ENCODE data around the gene DUSP28. TPM values are rescaled to one million over a fixed set of nuclear protein-coding genes. Genes with fewer than 3 reads are reported as not detected.

DUSP28 gene
- total RNA-seq, 1 donor from 2014 or later: 2.8 TPM

GRCh38 chr2:240577281-240578109 lies 17.3 kb downstream of the DUSP28 start:
- H3K4me1 Mint-ChIP-seq (ENCODE audit: low read depth, unreplicated experiment): peaks cover 11% of the 10 kb centered on the region
- H3K36me3 Mint-ChIP-seq (ENCODE audit: unreplicated experiment): peaks cover 22% of the 10 kb centered on the region
- H3K4me3 Mint-ChIP-seq (ENCODE audit: unreplicated experiment): no peak overlapping the region
- DNase-seq: no peak
- no peak for TF ChIP-seq CTCF (IDR thresholded peaks at IDR 0.05; ENCODE audit: partially characterized antibody, unreplicated experiment)
- H3K27ac Mint-ChIP-seq (ENCODE audit: unreplicated experiment): no peak overlapping the region
- H3K27me3 Mint-ChIP-seq (ENCODE audit: unreplicated experiment): peaks cover 2% of the 10 kb centered on the region
- H3K9me3 Mint-ChIP-seq (ENCODE audit: unreplicated experiment): peaks cover 14% of the 10 kb centered on the region

- Mint-ChIP-seq H3K27ac (ENCODE audit: unreplicated experiment) (no peak overlapping the region), H3K4me3 (ENCODE audit: unreplicated experiment) (no peak overlapping the region), H3K4me1 (ENCODE audit: low read depth, unreplicated experiment) (peaks cover 16% of the 10 kb centered on the region), H3K9me3 (ENCODE audit: unreplicated experiment) (peaks cover 14% of the 10 kb centered on the region), H3K27me3 (ENCODE audit: unreplicated experiment) (peaks cover 2% of the 10 kb centered on the region), H3K36me3 (ENCODE audit: unreplicated experiment) (peaks cover 25% of the 10 kb centered on the region)
- TF ChIP-seq CTCF (IDR thresholded peaks at IDR 0.05; ENCODE audit: partially characterized antibody, unreplicated experiment): no peak
- no peak for DNase-seq
Measured at GRCh38 chr2:240578110-240578450, 17.9 kb downstream of the DUSP28 start.

- Mint-ChIP-seq H3K4me3 (ENCODE audit: unreplicated experiment) (no peak overlapping the region), H3K27ac (ENCODE audit: unreplicated experiment) (no peak overlapping the region), H3K4me1 (ENCODE audit: low read depth, unreplicated experiment) (peaks cover 16% of the 10 kb centered on the region), H3K27me3 (ENCODE audit: unreplicated experiment) (peaks cover 2% of the 10 kb centered on the region), H3K9me3 (ENCODE audit: unreplicated experiment) (peaks cover 17% of the 10 kb centered on the region), H3K36me3 (ENCODE audit: unreplicated experiment) (peaks cover 25% of the 10 kb centered on the region)
- DNase-seq: no peak
- TF ChIP-seq CTCF (IDR thresholded peaks at IDR 0.05; ENCODE audit: partially characterized antibody, unreplicated experiment): no peak
Measured at GRCh38 chr2:240578488-240578887, 18.3 kb downstream of the DUSP28 start.

- TF ChIP-seq CTCF (IDR thresholded peaks at IDR 0.05; ENCODE audit: partially characterized antibody, unreplicated experiment): no peak
- H3K36me3 Mint-ChIP-seq (ENCODE audit: unreplicated experiment): peaks cover 25% of the 10 kb centered on the region
- H3K9me3 Mint-ChIP-seq (ENCODE audit: unreplicated experiment): peaks cover 17% of the 10 kb centered on the region
- peaks cover 16% of the 10 kb centered on the region for H3K4me1 Mint-ChIP-seq (ENCODE audit: low read depth, unreplicated experiment)
- no peak for DNase-seq
- H3K4me3 Mint-ChIP-seq (ENCODE audit: unreplicated experiment): no peak overlapping the region
- H3K27ac Mint-ChIP-seq (ENCODE audit: unreplicated experiment): no peak overlapping the region
- H3K27me3 Mint-ChIP-seq (ENCODE audit: unreplicated experiment): peaks cover 2% of the 10 kb centered on the region
Measured at GRCh38 chr2:240579071-240579762, 19.1 kb downstream of the DUSP28 start.
